Dermis blood vessel endothelial cell (primary cell): ENCODE data around the gene GSTM5. TPM values are rescaled to one million over a fixed set of nuclear protein-coding genes. Genes with fewer than 3 reads are reported as not detected.
"Not testable (repeated sequence)": the region's sequence is repeated elsewhere in the genome, so short reads cannot be mapped to it uniquely, and the experiment has no call there.

Source experiments
- DNase-seq: peaks from one replicate; pipeline ENCODE4 v3.0.0; 2010
- total RNA-seq: library from RNA; depleted of rRNA; stranded (reverse); fragments of >200 nt; gene quantifications from 2 replicates; pipeline ENCODE4 v1.2.3, GENCODE V29; 2014

The GSTM5 gene
- total RNA-seq, 1 donor from 2014 or later = under 0.01 TPM

- no peak for DNase-seq
Observed at GRCh38 chr1:109732390-109732881, 20.4 kb downstream of the GSTM5 start.

- no peak for DNase-seq
Observed at GRCh38 chr1:109733236-109733870, 21.3 kb downstream of the GSTM5 start.

- DNase-seq = peak; percentile 71
Observed at GRCh38 chr1:109739738-109740614, 27.9 kb downstream of the GSTM5 start.

- DNase-seq = peak; percentile 24
Observed at GRCh38 chr1:109740615-109741373, 28.7 kb downstream of the GSTM5 start, which contains the start of gene GSTM3. TSS of gene GSTM3 (minus strand) at chr1:109741038. CDS start at chr1:109740287, 751 bp downstream.

GRCh38 chr1:109748311-109748710, 36.3 kb downstream of the GSTM5 start:
- DNase-seq = not testable (repeated sequence)

GRCh38 chr1:109749221-109749620, 37.2 kb downstream of the GSTM5 start:
- DNase-seq = no peak

GRCh38 chr1:109750241-109750882, 38.3 kb downstream of the GSTM5 start:
- DNase-seq = no peak

GRCh38 chr1:109750920-109751319, 38.9 kb downstream of the GSTM5 start:
- no peak for DNase-seq

- no peak for DNase-seq
Observed at GRCh38 chr1:109751531-109752260, 39.6 kb downstream of the GSTM5 start.

GRCh38 chr1:109754738-109755137, 42.7 kb downstream of the GSTM5 start:
- DNase-seq = peak; percentile 29

GRCh38 chr1:109756325-109756724, 44.3 kb downstream of the GSTM5 start:
- DNase-seq = not testable (repeated sequence)

- DNase-seq = no peak
Observed at GRCh38 chr1:109756848-109757521, 44.9 kb downstream of the GSTM5 start.

- no peak for DNase-seq
Observed at GRCh38 chr1:109757936-109758786, 46.1 kb downstream of the GSTM5 start.

- no peak for DNase-seq
Observed at GRCh38 chr1:109759513-109760334, 47.7 kb downstream of the GSTM5 start.

GRCh38 chr1:109760581-109761226, 48.7 kb downstream of the GSTM5 start:
- no peak for DNase-seq

GRCh38 chr1:109761227-109762038, 49.4 kb downstream of the GSTM5 start:
- no peak for DNase-seq

- DNase-seq = no peak
Observed at GRCh38 chr1:109762039-109762585, 50.1 kb downstream of the GSTM5 start.
